ENCODE results near the gene AKT2. TPM values are rescaled to one million over a fixed set of nuclear protein-coding genes. Genes with fewer than 3 reads are reported as not detected.

Gene AKT2
- polyA plus RNA-seq, 2 of the 4 experiments (the other 2 are of a cell fraction), result 136 to 159 TPM

DNA sequence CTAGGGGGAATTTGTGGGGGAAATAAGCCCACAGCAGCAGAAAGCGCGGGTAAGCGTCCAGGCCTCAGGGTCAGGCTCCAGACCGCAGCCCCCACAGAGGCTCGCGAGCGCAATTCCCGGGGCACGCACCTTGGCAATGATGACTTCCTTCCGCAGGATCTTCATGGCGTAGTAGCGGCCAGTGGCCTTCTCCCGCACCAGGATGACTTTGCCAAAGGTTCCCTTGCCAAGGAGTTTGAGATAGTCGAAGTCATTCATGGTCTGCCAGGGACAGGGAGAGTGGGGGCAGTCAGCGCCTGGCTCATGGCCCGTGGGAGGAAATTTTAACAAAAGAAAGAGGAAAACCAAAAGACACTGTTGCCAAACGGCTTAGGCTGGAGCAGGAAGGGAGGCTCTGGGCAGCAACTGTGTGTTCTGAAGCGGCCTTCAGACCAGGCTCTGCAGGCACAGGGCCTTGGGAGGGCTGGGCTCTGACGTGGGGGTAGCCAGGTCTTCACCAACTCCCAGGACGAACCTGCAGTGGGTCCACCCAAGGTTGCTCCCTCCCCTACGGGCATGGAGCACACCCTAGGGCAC is 43.2 kb downstream of the AKT2 start:
- Histone ChIP-seq H3K4me3 (no peak overlapping the region), H3K27ac (no peak overlapping the region), H3K4me1 (no peaks in the 10 kb centered on the region), H3K9me3 (no peaks in the 10 kb centered on the region), H3K4me2 (no peak overlapping the region)
- no peak for FAIRE-seq
- TF ChIP-seq, protein P1, sequence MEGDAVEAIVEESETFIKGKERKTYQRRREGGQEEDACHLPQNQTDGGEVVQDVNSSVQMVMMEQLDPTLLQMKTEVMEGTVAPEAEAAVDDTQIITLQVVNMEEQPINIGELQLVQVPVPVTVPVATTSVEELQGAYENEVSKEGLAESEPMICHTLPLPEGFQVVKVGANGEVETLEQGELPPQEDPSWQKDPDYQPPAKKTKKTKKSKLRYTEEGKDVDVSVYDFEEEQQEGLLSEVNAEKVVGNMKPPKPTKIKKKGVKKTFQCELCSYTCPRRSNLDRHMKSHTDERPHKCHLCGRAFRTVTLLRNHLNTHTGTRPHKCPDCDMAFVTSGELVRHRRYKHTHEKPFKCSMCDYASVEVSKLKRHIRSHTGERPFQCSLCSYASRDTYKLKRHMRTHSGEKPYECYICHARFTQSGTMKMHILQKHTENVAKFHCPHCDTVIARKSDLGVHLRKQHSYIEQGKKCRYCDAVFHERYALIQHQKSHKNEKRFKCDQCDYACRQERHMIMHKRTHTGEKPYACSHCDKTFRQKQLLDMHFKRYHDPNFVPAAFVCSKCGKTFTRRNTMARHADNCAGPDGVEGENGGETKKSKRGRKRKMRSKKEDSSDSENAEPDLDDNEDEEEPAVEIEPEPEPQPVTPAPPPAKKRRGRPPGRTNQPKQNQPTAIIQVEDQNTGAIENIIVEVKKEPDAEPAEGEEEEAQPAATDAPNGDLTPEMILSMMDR (IDR thresholded peaks at IDR 0.05), result no peak
- 0 out of 6 replicates have a peak, but pooled peaks of 1 of the 2 experiments have one; percentile 6 for ATAC-seq
- CTCF ChIA-PET, result interaction anchor here (0.7 to 1.8 kb wide), 7 partner anchors 10 to 102 kb away, joined by 3 to 8 read pairs (median 4); no protein-coding TSS in a partner anchor
- no peak for DNase-seq (ENCODE audit: low read depth in 1 of 2, low spot score in 1 of 2)
- POLR2A ChIA-PET, result no interaction called here
- WGBS (ENCODE audit: missing lambda C conversion rate), result 95% methylated on average over 21 of the region's 21 CpGs

DNA sequence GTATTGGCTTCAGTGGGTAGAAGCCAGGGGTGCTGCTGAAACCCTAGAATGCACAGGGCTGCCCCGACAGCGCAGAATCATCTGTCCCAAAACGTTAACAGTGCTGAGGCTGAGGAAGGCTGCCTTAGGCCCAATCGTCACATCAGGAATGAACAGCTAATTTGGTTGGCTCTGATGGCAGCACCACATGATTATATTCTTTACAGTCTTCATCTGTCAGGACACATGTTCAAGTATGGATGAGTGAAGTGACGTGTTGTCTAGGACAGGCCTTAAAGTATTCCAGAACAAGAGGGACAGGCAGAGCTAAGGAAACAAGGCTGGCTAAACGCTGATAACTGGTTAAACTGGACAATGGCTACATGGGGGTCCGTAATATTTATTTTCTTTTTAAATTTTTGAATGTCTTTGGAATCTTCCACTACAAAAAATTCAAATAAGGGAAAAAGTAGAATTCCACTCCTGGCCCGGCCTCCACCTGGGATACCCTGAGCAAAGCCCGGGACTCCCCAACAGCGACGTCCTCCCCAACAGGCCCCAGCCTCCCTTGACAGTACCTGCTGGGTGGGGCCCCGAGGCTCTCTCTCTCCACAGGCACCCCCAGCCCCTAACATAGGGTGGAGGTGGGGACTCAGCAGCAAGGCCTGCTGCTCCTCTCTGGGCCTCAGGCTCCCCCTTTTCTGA is 43.9 kb downstream of the AKT2 start:
- FAIRE-seq (peak; percentile 32), DNase-seq (ENCODE audit: low read depth in 1 of 2, low spot score in 1 of 2) (no peak), ATAC-seq (no peak)
- H3K27ac ChIP-seq, result no peak overlapping the region
- no peak overlapping the region for H3K4me3 ChIP-seq
- ChIA-PET CTCF (interaction anchor here (0.6 to 1.4 kb wide), 7 partner anchors 12 to 140 kb away, joined by 3 to 4 read pairs (median 3); no protein-coding TSS in a partner anchor), POLR2A (no interaction called here)
- no peak for TF ChIP-seq RARB (CRISPR knock-in tag; IDR thresholded peaks at IDR 0.05)
- no peak for TF ChIP-seq EHF (CRISPR knock-in tag; IDR thresholded peaks at IDR 0.05)
- TF ChIP-seq, protein P2, sequence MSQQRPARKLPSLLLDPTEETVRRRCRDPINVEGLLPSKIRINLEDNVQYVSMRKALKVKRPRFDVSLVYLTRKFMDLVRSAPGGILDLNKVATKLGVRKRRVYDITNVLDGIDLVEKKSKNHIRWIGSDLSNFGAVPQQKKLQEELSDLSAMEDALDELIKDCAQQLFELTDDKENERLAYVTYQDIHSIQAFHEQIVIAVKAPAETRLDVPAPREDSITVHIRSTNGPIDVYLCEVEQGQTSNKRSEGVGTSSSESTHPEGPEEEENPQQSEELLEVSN (IDR thresholded peaks at IDR 0.05; ENCODE audit: borderline replicate concordance, low read depth), result no peak
- TF ChIP-seq, protein P3, sequence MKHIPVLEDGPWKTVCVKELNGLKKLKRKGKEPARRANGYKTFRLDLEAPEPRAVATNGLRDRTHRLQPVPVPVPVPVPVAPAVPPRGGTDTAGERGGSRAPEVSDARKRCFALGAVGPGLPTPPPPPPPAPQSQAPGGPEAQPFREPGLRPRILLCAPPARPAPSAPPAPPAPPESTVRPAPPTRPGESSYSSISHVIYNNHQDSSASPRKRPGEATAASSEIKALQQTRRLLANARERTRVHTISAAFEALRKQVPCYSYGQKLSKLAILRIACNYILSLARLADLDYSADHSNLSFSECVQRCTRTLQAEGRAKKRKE (CRISPR knock-in tag; IDR thresholded peaks at IDR 0.05; ENCODE audit: low read depth), result no peak
- TF ChIP-seq, protein P4, sequence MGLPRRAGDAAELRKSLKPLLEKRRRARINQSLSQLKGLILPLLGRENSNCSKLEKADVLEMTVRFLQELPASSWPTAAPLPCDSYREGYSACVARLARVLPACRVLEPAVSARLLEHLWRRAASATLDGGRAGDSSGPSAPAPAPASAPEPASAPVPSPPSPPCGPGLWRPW (IDR thresholded peaks at IDR 0.05), result no peak
- TF ChIP-seq, protein P5, sequence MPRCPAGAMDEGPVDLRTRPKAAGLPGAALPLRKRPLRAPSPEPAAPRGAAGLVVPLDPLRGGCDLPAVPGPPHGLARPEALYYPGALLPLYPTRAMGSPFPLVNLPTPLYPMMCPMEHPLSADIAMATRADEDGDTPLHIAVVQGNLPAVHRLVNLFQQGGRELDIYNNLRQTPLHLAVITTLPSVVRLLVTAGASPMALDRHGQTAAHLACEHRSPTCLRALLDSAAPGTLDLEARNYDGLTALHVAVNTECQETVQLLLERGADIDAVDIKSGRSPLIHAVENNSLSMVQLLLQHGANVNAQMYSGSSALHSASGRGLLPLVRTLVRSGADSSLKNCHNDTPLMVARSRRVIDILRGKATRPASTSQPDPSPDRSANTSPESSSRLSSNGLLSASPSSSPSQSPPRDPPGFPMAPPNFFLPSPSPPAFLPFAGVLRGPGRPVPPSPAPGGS (IDR thresholded peaks at IDR 0.05), result no peak
- no peak for TF ChIP-seq CBX2 (IDR thresholded peaks at IDR 0.05; ENCODE audit: borderline replicate concordance, low read depth)
- TF ChIP-seq RAD21 (conservative IDR thresholded peaks at IDR 0.05 in 1 of 2, IDR thresholded peaks at IDR 0.05 in 1 of 2), result no peak
- no peak for TF ChIP-seq ZC3H11A (IDR thresholded peaks at IDR 0.05)
- TF ChIP-seq SREBF2 (IDR thresholded peaks at IDR 0.05), result no peak
- TF ChIP-seq CBX8 (IDR thresholded peaks at IDR 0.05), result no peak
- no peak for TF ChIP-seq NFE2L2 (conservative IDR thresholded peaks at IDR 0.05; ENCODE audit: low read length)
- 92% methylated on average over 12 of the region's 12 CpGs for WGBS (ENCODE audit: missing lambda C conversion rate)
- H3K9me3 ChIP-seq, result no peaks in the 10 kb centered on the region
- H3K4me1 ChIP-seq, result no peaks in the 10 kb centered on the region
- H3K4me2 ChIP-seq, result no peak overlapping the region

DNA sequence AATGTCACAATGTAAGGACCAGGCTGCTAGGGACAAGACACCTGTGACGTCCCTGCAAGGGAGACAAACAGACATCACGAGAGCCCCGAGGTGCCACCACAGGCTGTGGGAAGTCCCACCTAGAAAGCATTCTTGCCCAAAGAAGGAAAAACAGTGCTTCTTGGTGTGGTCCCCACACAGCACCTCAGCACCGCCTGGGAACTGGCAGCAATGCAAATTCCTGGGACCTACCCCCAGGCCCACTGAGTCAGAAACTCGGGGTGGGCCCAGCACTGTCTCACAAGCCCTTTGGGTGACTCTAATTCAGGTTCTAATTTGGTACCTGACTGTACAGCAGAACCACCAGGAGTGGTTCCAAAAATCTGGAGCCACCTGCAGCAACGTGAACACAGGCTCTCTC is 44.8 kb downstream of the AKT2 start:
- ATAC-seq, result no peak
- Histone ChIP-seq H3K9me3 (no peaks in the 10 kb centered on the region), H3K4me2 (no peak overlapping the region), H3K4me3 (no peak overlapping the region), H3K4me1 (no peaks in the 10 kb centered on the region), H3K27ac (no peak overlapping the region)
- CTCF ChIA-PET, result interaction anchor here (1.0 to 1.4 kb wide), 6 partner anchors 13 to 141 kb away, joined by 3 to 4 read pairs (median 3); no protein-coding TSS in a partner anchor
- no peak for TF ChIP-seq CBX2 (IDR thresholded peaks at IDR 0.05; ENCODE audit: borderline replicate concordance, low read depth)
- TF ChIP-seq MAFK (IDR thresholded peaks at IDR 0.05; ENCODE audit: partially characterized antibody), result no peak
- TF ChIP-seq, protein P1 (IDR thresholded peaks at IDR 0.05), result no peak
- TF ChIP-seq RAD21 (conservative IDR thresholded peaks at IDR 0.05 in 1 of 2, IDR thresholded peaks at IDR 0.05 in 1 of 2), result no peak
- TF ChIP-seq, protein P2 (IDR thresholded peaks at IDR 0.05; ENCODE audit: borderline replicate concordance, low read depth), result no peak
- TF ChIP-seq EP300 (IDR thresholded peaks at IDR 0.05), result no peak
- TF ChIP-seq ZC3H11A (IDR thresholded peaks at IDR 0.05), result no peak
- no peak for TF ChIP-seq NFE2L2 (conservative IDR thresholded peaks at IDR 0.05; ENCODE audit: low read length)
- no peak for TF ChIP-seq BHLHE40 (IDR thresholded peaks at IDR 0.05; ENCODE audit: low read depth, low read length)
- TF ChIP-seq RARB (CRISPR knock-in tag; IDR thresholded peaks at IDR 0.05), result no peak
- DNase-seq (ENCODE audit: low read depth in 1 of 2, low spot score in 1 of 2), result no peak
- POLR2A ChIA-PET, result no interaction called here
- FAIRE-seq, result no peak
- 87% methylated on average over 6 of the region's 6 CpGs for WGBS (ENCODE audit: missing lambda C conversion rate)
